ENCODE measurements around the gene HHIPL1.

The HHIPL1 gene

DNA sequence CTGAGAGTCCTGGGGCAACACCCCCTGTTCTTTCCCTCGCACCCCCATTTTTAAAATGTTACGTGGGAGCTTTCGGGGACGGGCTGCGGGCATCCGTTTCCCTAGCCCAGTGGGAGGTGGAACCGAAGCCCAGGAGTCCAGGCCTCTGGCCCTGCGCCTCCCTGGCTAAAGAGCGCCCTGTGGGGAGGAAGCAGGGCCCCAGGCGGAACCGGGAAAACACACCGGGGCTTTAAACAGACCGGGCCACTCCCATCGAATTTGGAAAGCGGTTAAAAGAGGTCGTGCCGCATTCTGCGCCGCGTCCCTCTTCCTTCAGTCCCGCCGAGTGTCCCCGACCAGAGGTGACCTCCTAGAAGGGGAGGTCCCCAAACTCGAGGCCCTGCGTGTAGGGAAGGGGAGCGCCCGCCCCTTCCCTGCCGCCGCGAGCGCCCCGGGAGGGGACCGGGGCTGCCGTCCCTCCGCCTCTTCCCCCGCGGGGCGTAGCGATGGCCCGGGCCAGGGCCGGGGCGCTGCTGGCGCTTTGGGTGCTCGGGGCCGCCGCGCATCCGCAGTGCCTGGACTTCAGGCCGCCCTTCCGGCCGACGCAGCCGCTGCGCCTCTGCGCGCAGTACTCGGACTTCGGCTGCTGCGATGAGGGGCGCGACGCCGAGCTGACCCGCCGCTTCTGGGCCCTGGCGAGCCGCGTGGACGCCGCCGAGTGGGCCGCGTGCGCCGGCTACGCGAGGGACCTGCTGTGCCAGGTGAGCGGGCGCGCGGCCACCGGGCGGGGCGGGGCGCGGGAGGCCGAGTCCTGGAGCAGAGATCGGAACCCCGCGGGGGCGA lies at the start of gene HHIPL1:
HHIPL1 (plus strand) TSS at position 407 of the 822 bp plus-strand sequence; CDS start at position 486, 79 bp downstream.
- Histone ChIP-seq H3K27me3 (ENCODE audit: control insufficient read depth, insufficient read depth, low read length) (no peaks in the 10 kb centered on the region), H3K36me3 (ENCODE audit: control insufficient read depth, insufficient read depth, low read length) (no peaks in the 10 kb centered on the region), H3K4me3 (ENCODE audit: low read length) (peak within 1 kb of the TSS; percentile 61), H3K9ac (ENCODE audit: low read length) (no peak within 1 kb of the TSS), H3K4me1 (ENCODE audit: control insufficient read depth, insufficient read depth, low read length) (peaks cover 4% of the 10 kb centered on the region), H3K27ac (ENCODE audit: low read depth, low read length) (peak within 1 kb of the TSS; percentile 22)

DNA sequence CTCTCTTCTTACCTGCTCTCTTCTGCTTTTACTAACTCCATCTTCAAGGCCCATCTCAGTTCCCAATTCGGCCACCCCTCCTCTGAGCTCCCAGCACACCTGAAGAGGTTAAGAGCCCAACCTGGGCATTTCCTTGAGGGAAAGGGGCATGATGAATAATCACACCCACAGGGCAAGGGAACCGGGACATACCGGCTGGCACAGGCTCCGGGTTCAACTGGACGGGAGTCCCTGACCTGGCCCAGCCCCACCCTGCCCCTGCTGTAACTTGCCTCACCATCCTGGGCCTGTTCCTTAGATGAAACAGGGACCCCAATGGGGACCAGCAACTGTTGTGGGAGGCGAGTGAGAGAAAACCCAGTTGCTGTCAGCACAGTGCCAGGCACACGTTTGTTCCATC lies 49.4 kb upstream of the HHIPL1 start:
- Histone ChIP-seq H3K27me3 (ENCODE audit: control insufficient read depth, insufficient read depth, low read length) (no peaks in the 10 kb centered on the region), H3K27ac (ENCODE audit: low read depth, low read length) (peak overlapping the region; percentile 47), H3K9ac (ENCODE audit: low read length) (no peak overlapping the region), H3K4me1 (ENCODE audit: control insufficient read depth, insufficient read depth, low read length) (peaks cover 31% of the 10 kb centered on the region), H3K36me3 (ENCODE audit: control insufficient read depth, insufficient read depth, low read length) (no peaks in the 10 kb centered on the region), H3K4me3 (ENCODE audit: low read length) (no peak overlapping the region)

DNA sequence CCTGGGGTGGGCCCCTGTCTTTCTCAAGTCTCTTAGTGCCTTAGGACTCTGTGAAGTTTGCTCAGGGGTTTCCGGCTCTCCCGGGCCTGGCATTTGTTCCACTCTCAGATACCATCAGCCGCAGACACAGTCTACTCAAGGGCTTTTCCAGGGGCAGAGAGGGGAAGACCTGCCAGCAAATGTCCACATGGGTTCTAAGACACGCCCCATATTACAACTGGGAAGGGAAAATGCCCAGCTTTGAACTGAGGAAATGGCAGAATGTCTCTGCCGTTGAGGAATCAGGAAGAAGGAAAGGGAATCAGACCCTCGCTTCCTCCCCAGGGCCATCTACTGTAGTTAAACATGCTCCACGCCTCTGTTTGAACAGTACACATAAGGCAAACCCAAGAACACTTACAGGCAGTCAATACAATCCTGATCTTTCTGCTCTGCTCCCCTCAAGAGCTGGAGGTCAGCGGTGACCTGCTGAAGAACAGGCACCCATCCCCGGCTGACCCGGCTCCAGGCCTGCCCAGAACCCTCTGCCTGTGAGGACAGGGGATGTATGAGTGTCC lies 48.8 kb upstream of the HHIPL1 start:
- Histone ChIP-seq H3K27me3 (ENCODE audit: control insufficient read depth, insufficient read depth, low read length) (no peaks in the 10 kb centered on the region), H3K9ac (ENCODE audit: low read length) (no peak overlapping the region), H3K36me3 (ENCODE audit: control insufficient read depth, insufficient read depth, low read length) (no peaks in the 10 kb centered on the region), H3K27ac (ENCODE audit: low read depth, low read length) (peak overlapping the region; percentile 47), H3K4me3 (ENCODE audit: low read length) (peak overlapping the region; percentile 14), H3K4me1 (ENCODE audit: control insufficient read depth, insufficient read depth, low read length) (peaks cover 28% of the 10 kb centered on the region)

DNA sequence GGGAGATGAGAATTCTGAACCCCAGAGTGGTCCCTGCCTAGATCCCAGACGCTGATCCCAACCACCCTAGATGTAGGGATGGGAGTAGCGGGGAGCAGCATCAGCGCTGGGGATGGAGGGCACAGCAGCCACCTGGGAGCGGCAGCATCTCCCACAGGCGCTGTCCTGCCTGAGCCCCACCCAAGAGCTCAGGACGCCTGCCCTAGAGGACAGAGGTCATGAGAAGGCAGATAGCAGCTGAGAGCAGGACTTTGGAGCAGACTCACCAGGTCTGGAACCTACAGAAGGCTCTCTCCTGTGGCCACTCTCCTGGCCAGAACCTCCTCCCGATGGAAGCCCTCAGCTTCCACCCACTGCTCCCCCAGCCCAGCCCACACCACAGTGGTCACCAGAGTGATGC lies 48.2 kb upstream of the HHIPL1 start:
- Histone ChIP-seq H3K9ac (ENCODE audit: low read length) (no peak overlapping the region), H3K27ac (ENCODE audit: low read depth, low read length) (peak overlapping the region; percentile 6), H3K4me1 (ENCODE audit: control insufficient read depth, insufficient read depth, low read length) (peaks cover 29% of the 10 kb centered on the region), H3K4me3 (ENCODE audit: low read length) (no peak overlapping the region), H3K36me3 (ENCODE audit: control insufficient read depth, insufficient read depth, low read length) (no peaks in the 10 kb centered on the region), H3K27me3 (ENCODE audit: control insufficient read depth, insufficient read depth, low read length) (no peaks in the 10 kb centered on the region)

DNA sequence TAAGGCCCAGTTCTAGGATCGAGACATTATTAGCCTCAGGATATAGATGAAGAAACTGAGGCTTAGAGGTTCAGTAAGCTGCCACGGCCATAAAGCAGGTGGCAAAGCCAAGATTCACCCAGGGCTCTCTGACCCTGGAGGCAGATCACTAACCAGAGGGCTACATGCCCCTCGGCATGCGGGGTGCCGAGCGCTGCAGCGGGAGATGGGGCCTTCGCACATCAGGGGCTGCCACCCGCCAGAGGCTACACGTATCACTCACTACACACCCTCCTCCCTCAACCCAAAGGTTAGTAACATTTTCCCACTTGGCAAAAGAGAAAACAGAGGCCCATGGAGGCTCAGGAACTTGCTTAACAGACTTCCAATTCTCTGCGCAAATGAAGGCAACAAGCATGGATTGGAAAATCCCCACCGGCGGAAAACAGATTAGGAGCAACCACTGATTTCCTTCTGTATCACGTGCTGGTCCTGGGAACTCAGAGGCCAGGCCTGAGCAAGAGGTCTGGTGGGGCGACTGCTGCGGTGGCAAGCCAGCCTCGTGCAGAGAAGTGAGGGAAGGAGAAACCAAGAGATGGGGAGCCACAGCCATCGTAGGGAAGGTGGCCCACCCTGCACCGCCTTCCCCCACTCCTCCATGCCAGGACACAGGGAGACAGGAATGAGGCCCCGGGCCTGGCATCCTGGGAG lies 46.9 kb upstream of the HHIPL1 start:
- H3K27ac ChIP-seq (ENCODE audit: low read depth, low read length): no peak overlapping the region
- peaks cover 32% of the 10 kb centered on the region for H3K4me1 ChIP-seq (ENCODE audit: control insufficient read depth, insufficient read depth, low read length)
- no peaks in the 10 kb centered on the region for H3K36me3 ChIP-seq (ENCODE audit: control insufficient read depth, insufficient read depth, low read length)
- no peak overlapping the region for H3K9ac ChIP-seq (ENCODE audit: low read length)
- no peaks in the 10 kb centered on the region for H3K27me3 ChIP-seq (ENCODE audit: control insufficient read depth, insufficient read depth, low read length)
- H3K4me3 ChIP-seq (ENCODE audit: low read length): no peak overlapping the region

DNA sequence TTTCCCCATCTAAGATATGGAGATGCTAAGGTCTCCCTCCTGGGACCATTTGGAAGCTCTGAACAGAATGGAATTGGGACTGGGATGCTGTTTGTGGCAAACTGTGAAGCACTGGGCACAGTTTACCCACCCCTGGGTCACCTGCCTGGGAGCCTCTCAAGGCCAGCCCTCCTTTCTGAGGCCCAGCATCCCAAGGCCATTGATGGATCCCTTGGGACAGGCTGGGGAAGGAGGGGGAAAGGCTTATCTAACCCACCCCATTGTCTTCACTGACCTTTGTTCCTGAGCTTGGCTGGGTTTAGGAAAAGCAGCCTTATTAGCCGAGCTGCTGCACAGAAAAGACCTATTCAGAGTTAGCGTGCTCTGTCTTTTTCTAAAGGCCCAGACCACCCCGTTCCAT lies 46.2 kb upstream of the HHIPL1 start:
- H3K27ac ChIP-seq (ENCODE audit: low read depth, low read length): no peak overlapping the region
- H3K4me1 ChIP-seq (ENCODE audit: control insufficient read depth, insufficient read depth, low read length): peaks cover 28% of the 10 kb centered on the region
- no peak overlapping the region for H3K9ac ChIP-seq (ENCODE audit: low read length)

DNA sequence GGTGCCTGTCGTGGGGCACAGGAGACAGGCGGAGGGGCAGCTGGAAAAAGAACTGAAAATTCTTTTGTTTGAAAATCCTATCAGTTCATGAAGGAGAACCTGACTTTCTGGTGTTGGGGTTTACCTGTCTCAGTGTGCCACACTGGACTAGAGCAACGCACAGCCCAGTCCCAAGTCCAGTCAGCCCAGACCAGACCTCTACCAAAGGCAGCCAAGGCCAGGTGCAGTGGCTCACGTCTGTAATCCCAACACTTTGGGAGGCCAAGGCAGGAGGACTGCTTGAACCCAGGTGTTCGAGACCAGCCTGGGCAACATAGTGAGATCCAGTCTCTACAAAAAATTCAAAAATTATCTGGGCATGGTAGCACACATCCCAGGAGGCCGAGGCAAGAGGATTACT lies 45.5 kb upstream of the HHIPL1 start:
- no peak overlapping the region for H3K9ac ChIP-seq (ENCODE audit: low read length)
- H3K36me3 ChIP-seq (ENCODE audit: control insufficient read depth, insufficient read depth, low read length): no peaks in the 10 kb centered on the region
- H3K4me1 ChIP-seq (ENCODE audit: control insufficient read depth, insufficient read depth, low read length): peaks cover 28% of the 10 kb centered on the region
- no peak overlapping the region for H3K27ac ChIP-seq (ENCODE audit: low read depth, low read length)
- H3K27me3 ChIP-seq (ENCODE audit: control insufficient read depth, insufficient read depth, low read length): no peaks in the 10 kb centered on the region
- no peak overlapping the region for H3K4me3 ChIP-seq (ENCODE audit: low read length)

More for the DNA sequence above, 46.2 kb upstream of the HHIPL1 start:
- H3K27me3 ChIP-seq (ENCODE audit: control insufficient read depth, insufficient read depth, low read length): no peaks in the 10 kb centered on the region
- H3K36me3 ChIP-seq (ENCODE audit: control insufficient read depth, insufficient read depth, low read length): no peaks in the 10 kb centered on the region
- H3K4me3 ChIP-seq (ENCODE audit: low read length): no peak overlapping the region

DNA sequence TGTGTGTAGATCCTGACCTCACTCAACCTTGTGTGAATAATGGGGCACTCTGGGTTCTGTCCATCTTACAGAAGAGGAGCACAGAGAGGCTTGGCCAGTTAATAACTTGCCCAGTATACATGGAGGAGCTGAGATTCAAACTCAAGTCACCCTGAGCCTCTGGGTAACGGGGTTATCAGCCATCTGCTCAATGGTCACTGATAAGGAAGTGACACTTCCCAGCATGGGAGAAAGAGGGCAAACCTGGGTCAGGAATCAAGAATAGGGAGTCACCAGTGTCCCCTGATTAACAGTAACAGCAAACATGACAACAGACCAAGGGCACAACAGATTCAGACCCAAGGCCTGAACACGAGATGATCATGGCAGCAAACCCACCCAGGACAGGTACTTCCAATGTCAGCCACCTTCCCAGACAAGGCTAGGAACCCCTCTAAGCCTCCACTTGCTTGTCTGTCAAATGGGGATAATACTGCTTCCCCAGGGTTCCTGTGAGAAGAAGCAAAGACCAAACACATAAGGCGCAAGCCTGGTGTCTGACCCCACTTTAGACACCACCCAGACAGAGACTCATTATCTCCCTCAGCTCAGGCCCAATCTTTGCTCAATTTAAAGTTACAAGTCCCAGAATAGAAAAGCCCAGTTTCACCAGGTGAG lies 44.6 kb upstream of the HHIPL1 start:
- no peak overlapping the region for H3K27ac ChIP-seq (ENCODE audit: low read depth, low read length)
- no peaks in the 10 kb centered on the region for H3K36me3 ChIP-seq (ENCODE audit: control insufficient read depth, insufficient read depth, low read length)
- H3K9ac ChIP-seq (ENCODE audit: low read length): no peak overlapping the region
- no peak overlapping the region for H3K4me3 ChIP-seq (ENCODE audit: low read length)
- H3K27me3 ChIP-seq (ENCODE audit: control insufficient read depth, insufficient read depth, low read length): no peaks in the 10 kb centered on the region
- H3K4me1 ChIP-seq (ENCODE audit: control insufficient read depth, insufficient read depth, low read length): peaks cover 28% of the 10 kb centered on the region

DNA sequence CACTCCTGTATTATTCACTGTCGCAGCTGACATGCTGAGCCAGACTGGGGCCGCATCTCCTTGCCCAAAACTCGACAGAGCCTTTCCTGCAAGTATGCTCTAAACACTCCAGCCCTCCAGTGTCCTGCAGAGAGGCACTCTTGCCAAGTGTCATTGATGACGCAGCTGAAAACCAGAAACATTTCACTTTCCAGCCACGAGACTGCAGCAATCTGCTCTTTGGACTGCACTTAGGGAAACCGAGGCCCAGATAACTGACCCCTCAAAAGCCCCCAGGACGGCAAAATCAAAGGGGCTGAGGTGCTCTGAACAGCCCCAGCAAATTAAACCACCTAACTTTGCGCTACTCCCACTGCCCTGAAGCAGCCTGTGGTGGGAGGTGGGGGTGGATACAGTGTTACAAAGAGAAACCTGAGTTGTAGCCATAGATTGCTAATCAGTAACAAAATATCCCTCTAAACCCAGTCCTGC lies 43.5 kb upstream of the HHIPL1 start:
- H3K27ac ChIP-seq (ENCODE audit: low read depth, low read length): peak overlapping the region; percentile 53
- H3K4me3 ChIP-seq (ENCODE audit: low read length): peak overlapping the region; percentile 76
- no peaks in the 10 kb centered on the region for H3K36me3 ChIP-seq (ENCODE audit: control insufficient read depth, insufficient read depth, low read length)
- H3K4me1 ChIP-seq (ENCODE audit: control insufficient read depth, insufficient read depth, low read length): peaks cover 23% of the 10 kb centered on the region
- no peaks in the 10 kb centered on the region for H3K27me3 ChIP-seq (ENCODE audit: control insufficient read depth, insufficient read depth, low read length)
- no peak overlapping the region for H3K9ac ChIP-seq (ENCODE audit: low read length)

DNA sequence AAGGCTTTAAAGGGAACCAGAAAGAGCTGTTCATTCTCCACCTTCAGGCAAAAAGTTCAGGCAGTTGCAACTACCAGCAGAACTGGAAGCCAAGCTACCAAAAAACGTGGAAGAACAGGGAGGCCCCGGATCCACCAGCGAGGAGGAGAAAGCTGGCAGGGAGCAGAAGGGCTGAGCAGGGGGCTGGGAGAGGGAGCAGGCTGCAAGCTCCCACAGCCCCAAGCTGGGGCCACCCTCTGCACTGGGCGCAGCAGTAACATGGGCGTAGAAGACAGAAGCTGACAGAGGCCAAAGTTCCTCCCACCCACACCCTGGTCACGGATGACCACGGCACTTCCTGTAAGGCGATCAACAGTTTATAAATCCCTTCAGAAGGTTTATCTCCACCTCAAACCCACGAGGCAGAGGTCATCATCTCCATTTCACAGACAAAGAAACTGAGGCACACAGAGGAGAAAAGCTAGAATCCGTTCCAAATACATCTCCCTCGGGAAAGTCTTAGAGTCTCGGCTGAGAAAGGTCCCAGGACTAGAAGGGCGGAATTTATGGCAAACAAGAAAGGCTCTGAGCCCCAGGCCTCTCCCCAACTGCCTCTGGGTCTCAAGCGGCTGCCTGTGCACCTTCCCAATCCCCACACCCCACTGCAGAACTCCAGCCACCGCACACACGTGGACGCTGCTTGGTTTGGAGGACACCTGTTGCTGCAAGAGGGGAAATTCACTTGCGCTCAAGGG lies 42.7 kb upstream of the HHIPL1 start:
- peaks cover 17% of the 10 kb centered on the region for H3K4me1 ChIP-seq (ENCODE audit: control insufficient read depth, insufficient read depth, low read length)
- no peaks in the 10 kb centered on the region for H3K36me3 ChIP-seq (ENCODE audit: control insufficient read depth, insufficient read depth, low read length)
- no peaks in the 10 kb centered on the region for H3K27me3 ChIP-seq (ENCODE audit: control insufficient read depth, insufficient read depth, low read length)
- H3K9ac ChIP-seq (ENCODE audit: low read length): peak overlapping the region; percentile 45
- peak overlapping the region; percentile 76 for H3K4me3 ChIP-seq (ENCODE audit: low read length)
- peak overlapping the region; percentile 53 for H3K27ac ChIP-seq (ENCODE audit: low read depth, low read length)

DNA sequence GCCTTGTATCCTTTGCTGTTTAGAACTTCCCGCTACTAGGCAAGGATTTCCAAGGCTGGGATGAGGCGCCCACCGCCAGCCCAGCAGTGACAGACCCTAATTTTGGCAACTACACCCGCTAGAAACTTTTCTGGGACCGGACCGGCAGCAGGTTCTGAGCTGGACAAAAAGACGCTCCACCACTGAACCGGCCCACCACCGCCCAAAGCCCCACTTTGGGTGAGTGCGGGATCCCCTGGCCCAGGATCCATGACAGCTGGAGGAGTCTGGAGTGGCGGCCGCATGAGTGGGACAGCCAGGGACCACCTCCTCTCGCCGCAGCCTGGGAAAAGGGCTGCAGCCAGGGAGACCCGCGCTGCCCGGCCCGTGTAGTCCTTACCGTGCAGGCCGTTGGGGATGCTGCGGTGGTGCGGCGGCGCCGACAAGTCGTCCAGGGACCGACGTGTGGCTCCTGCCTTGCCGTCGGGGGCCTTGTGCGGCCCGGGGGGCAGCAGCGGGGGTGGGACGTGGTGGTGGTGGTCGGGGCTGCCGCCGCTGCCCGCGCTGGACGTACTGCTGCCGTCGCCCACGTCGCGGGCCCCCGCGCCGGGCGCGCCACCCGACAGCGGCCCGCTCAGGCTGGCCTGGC lies 42.0 kb upstream of the HHIPL1 start:
- H3K4me1 ChIP-seq (ENCODE audit: control insufficient read depth, insufficient read depth, low read length): peaks cover 17% of the 10 kb centered on the region
- H3K9ac ChIP-seq (ENCODE audit: low read length): no peak overlapping the region
- H3K36me3 ChIP-seq (ENCODE audit: control insufficient read depth, insufficient read depth, low read length): no peaks in the 10 kb centered on the region
- H3K27ac ChIP-seq (ENCODE audit: low read depth, low read length): peak overlapping the region; percentile 53
- peak overlapping the region; percentile 76 for H3K4me3 ChIP-seq (ENCODE audit: low read length)
- H3K27me3 ChIP-seq (ENCODE audit: control insufficient read depth, insufficient read depth, low read length): no peaks in the 10 kb centered on the region
